ENCODE results near the gene AGBL4. TPM values are rescaled to one million over a fixed set of nuclear protein-coding genes. Genes with fewer than 3 reads are reported as not detected.

Gene AGBL4
- polyA plus RNA-seq, 3 donors from 2014 or later, result not detected

- Mint-ChIP-seq H3K27me3 (ENCODE audit: low read depth in 3 of 3) (peaks cover 0 to 3% (median 1%) of the 10 kb centered on the region in 3 donors), H3K4me3 (no peak overlapping the region), H3K36me3 (no peaks in the 10 kb centered on the region), H3K9me3 (peaks cover 0 to 6% (median 0%) of the 10 kb centered on the region in 6 donors), H3K27ac (no peak overlapping the region), H3K4me1 (peaks cover 13 to 17% of the 10 kb centered on the region in 2 donors)
- DNase-seq, result no peak
These were observed 1404.2 kb downstream of the AGBL4 start for GRCh38 chr1:48619539-48619938.

GRCh38 chr1:48617252-48617651 lies 1406.5 kb downstream of the AGBL4 start:
- Mint-ChIP-seq H3K4me3 (peak overlapping the region in 1 of 5 donors; percentile 1), H3K27me3 (ENCODE audit: low read depth in 3 of 3) (peaks cover 0 to 6% (median 2%) of the 10 kb centered on the region in 3 donors), H3K27ac (peak overlapping the region in 2 of 6 donors; percentile 20 to 58), H3K9me3 (peaks cover 0 to 2% (median 0%) of the 10 kb centered on the region in 6 donors), H3K36me3 (no peaks in the 10 kb centered on the region), H3K4me1 (peaks cover 13 to 17% of the 10 kb centered on the region in 2 donors)
- peak in 1 of 3 donors; percentile 3 for DNase-seq

GRCh38 chr1:48616710-48617109 lies 1407.0 kb downstream of the AGBL4 start:
- H3K27ac Mint-ChIP-seq, result no peak overlapping the region
- DNase-seq, result no peak
- no peak overlapping the region for H3K4me3 Mint-ChIP-seq
- peaks cover 0 to 2% (median 0%) of the 10 kb centered on the region in 6 donors for H3K9me3 Mint-ChIP-seq
- no peaks in the 10 kb centered on the region for H3K36me3 Mint-ChIP-seq
- H3K27me3 Mint-ChIP-seq (ENCODE audit: low read depth in 3 of 3), result peaks cover 0 to 6% (median 2%) of the 10 kb centered on the region in 3 donors
- peaks cover 13 to 17% of the 10 kb centered on the region in 2 donors for H3K4me1 Mint-ChIP-seq

GRCh38 chr1:48611841-48612240 lies 1411.9 kb downstream of the AGBL4 start:
- peaks cover 0 to 5% (median 0%) of the 10 kb centered on the region in 6 donors for H3K9me3 Mint-ChIP-seq
- no peak overlapping the region for H3K4me3 Mint-ChIP-seq
- H3K27ac Mint-ChIP-seq, result no peak overlapping the region
- peaks cover 1 to 7% (median 2%) of the 10 kb centered on the region in 3 donors for H3K27me3 Mint-ChIP-seq (ENCODE audit: low read depth in 3 of 3)
- DNase-seq, result no peak
- H3K36me3 Mint-ChIP-seq, result no peaks in the 10 kb centered on the region
- peaks cover 4% of the 10 kb centered on the region in 2 donors for H3K4me1 Mint-ChIP-seq

GRCh38 chr1:48610628-48611542 lies 1412.9 kb downstream of the AGBL4 start:
- no peak overlapping the region for H3K27ac Mint-ChIP-seq
- no peaks in the 10 kb centered on the region for H3K36me3 Mint-ChIP-seq
- H3K4me3 Mint-ChIP-seq, result no peak overlapping the region
- peaks cover 0 to 5% (median 0%) of the 10 kb centered on the region in 6 donors for H3K9me3 Mint-ChIP-seq
- H3K4me1 Mint-ChIP-seq, result no peaks in the 10 kb centered on the region
- DNase-seq, result no peak
- peaks cover 1 to 7% (median 2%) of the 10 kb centered on the region in 3 donors for H3K27me3 Mint-ChIP-seq (ENCODE audit: low read depth in 3 of 3)

- Mint-ChIP-seq H3K36me3 (no peaks in the 10 kb centered on the region), H3K9me3 (peaks cover 0 to 5% (median 0%) of the 10 kb centered on the region in 6 donors), H3K27me3 (ENCODE audit: low read depth in 3 of 3) (peaks cover 0 to 10% (median 1%) of the 10 kb centered on the region in 3 donors), H3K4me3 (no peak overlapping the region), H3K27ac (no peak overlapping the region), H3K4me1 (no peaks in the 10 kb centered on the region)
- no peak for DNase-seq
These were observed 1414.9 kb downstream of the AGBL4 start for GRCh38 chr1:48608882-48609281.

GRCh38 chr1:48603222-48603621 lies 1420.5 kb downstream of the AGBL4 start:
- peaks cover 0 to 5% of the 10 kb centered on the region in 2 donors for H3K4me1 Mint-ChIP-seq
- peaks cover 0 to under 1% (median 0%) of the 10 kb centered on the region in 6 donors for H3K9me3 Mint-ChIP-seq
- no peak overlapping the region for H3K4me3 Mint-ChIP-seq
- DNase-seq, result no peak
- no peak overlapping the region for H3K27ac Mint-ChIP-seq
- no peaks in the 10 kb centered on the region for H3K36me3 Mint-ChIP-seq
- peaks cover 0 to 2% (median 0%) of the 10 kb centered on the region in 3 donors for H3K27me3 Mint-ChIP-seq (ENCODE audit: low read depth in 3 of 3)

GRCh38 chr1:48602349-48602748 lies 1421.4 kb downstream of the AGBL4 start:
- peaks cover 0 to 5% of the 10 kb centered on the region in 2 donors for H3K4me1 Mint-ChIP-seq
- peaks cover 0 to 2% (median 0%) of the 10 kb centered on the region in 3 donors for H3K27me3 Mint-ChIP-seq (ENCODE audit: low read depth in 3 of 3)
- no peak overlapping the region for H3K4me3 Mint-ChIP-seq
- no peak for DNase-seq
- no peaks in the 10 kb centered on the region for H3K36me3 Mint-ChIP-seq
- H3K9me3 Mint-ChIP-seq, result no peaks in the 10 kb centered on the region
- no peak overlapping the region for H3K27ac Mint-ChIP-seq

- Mint-ChIP-seq H3K9me3 (no peaks in the 10 kb centered on the region), H3K27ac (no peak overlapping the region), H3K4me3 (no peak overlapping the region), H3K4me1 (peaks cover 0 to 5% of the 10 kb centered on the region in 2 donors), H3K36me3 (no peaks in the 10 kb centered on the region), H3K27me3 (ENCODE audit: low read depth in 3 of 3) (peaks cover 0 to under 1% (median 0%) of the 10 kb centered on the region in 3 donors)
- DNase-seq, result no peak
These were observed 1423.6 kb downstream of the AGBL4 start for GRCh38 chr1:48600182-48600581.

- no peak overlapping the region for H3K27ac Mint-ChIP-seq
- H3K9me3 Mint-ChIP-seq, result no peaks in the 10 kb centered on the region
- H3K36me3 Mint-ChIP-seq, result no peaks in the 10 kb centered on the region
- H3K4me3 Mint-ChIP-seq, result no peak overlapping the region
- H3K27me3 Mint-ChIP-seq (ENCODE audit: low read depth in 3 of 3), result no peaks in the 10 kb centered on the region
- no peak for DNase-seq
- peaks cover 0 to 5% of the 10 kb centered on the region in 2 donors for H3K4me1 Mint-ChIP-seq
These were observed 1426.1 kb downstream of the AGBL4 start for GRCh38 chr1:48597663-48598062.

- Mint-ChIP-seq H3K27me3 (ENCODE audit: low read depth in 3 of 3) (no peaks in the 10 kb centered on the region), H3K4me1 (peaks cover 0 to 5% of the 10 kb centered on the region in 2 donors), H3K9me3 (no peaks in the 10 kb centered on the region), H3K27ac (no peak overlapping the region), H3K36me3 (no peaks in the 10 kb centered on the region), H3K4me3 (no peak overlapping the region)
- no peak for DNase-seq
These were observed 1427.7 kb downstream of the AGBL4 start for GRCh38 chr1:48596046-48596445.

- peaks cover 0 to 5% of the 10 kb centered on the region in 2 donors for H3K4me1 Mint-ChIP-seq
- H3K27ac Mint-ChIP-seq, result no peak overlapping the region
- H3K9me3 Mint-ChIP-seq, result no peaks in the 10 kb centered on the region
- no peak for DNase-seq
- H3K36me3 Mint-ChIP-seq, result no peaks in the 10 kb centered on the region
- H3K4me3 Mint-ChIP-seq, result no peak overlapping the region
- no peaks in the 10 kb centered on the region for H3K27me3 Mint-ChIP-seq (ENCODE audit: low read depth in 3 of 3)
These were observed 1428.1 kb downstream of the AGBL4 start for GRCh38 chr1:48595613-48596012.

GRCh38 chr1:48592330-48592729 lies 1431.4 kb downstream of the AGBL4 start:
- DNase-seq, result no peak
- Mint-ChIP-seq H3K4me1 (no peaks in the 10 kb centered on the region), H3K27me3 (ENCODE audit: low read depth in 3 of 3) (peaks cover 0 to 3% (median 0%) of the 10 kb centered on the region in 3 donors), H3K27ac (no peak overlapping the region), H3K4me3 (no peak overlapping the region), H3K9me3 (no peaks in the 10 kb centered on the region), H3K36me3 (no peaks in the 10 kb centered on the region)

GRCh38 chr1:48591181-48591580 lies 1432.6 kb downstream of the AGBL4 start:
- Mint-ChIP-seq H3K4me3 (no peak overlapping the region), H3K27ac (no peak overlapping the region), H3K36me3 (no peaks in the 10 kb centered on the region), H3K9me3 (peaks cover 0 to 1% (median 0%) of the 10 kb centered on the region in 6 donors), H3K27me3 (ENCODE audit: low read depth in 3 of 3) (peaks cover 0 to 3% (median 3%) of the 10 kb centered on the region in 3 donors), H3K4me1 (no peaks in the 10 kb centered on the region)
- DNase-seq, result no peak

Measured in immature natural killer cell (primary cell).